Measurements from ENCODE around the gene FCF1.

The FCF1 gene

GRCh38 chr14:74682169-74682952, 30.6 kb upstream of the FCF1 start:
- Histone ChIP-seq H3K27ac (no peak overlapping the region), H3K36me3 (peaks cover 36 to 70% (median 46%) of the 10 kb centered on the region in 3 donors), H3K9me3 (no peaks in the 10 kb centered on the region), H3K4me1 (peaks cover 0 to 2% (median 0%) of the 10 kb centered on the region in 4 donors), H3K4me3 (no peak overlapping the region), H3K27me3 (no peaks in the 10 kb centered on the region)
- TF ChIP-seq CTCF (IDR thresholded peaks at IDR 0.05) = no peak
- intact Hi-C loops (cut with DNase I; ENCODE audit: low total_unique reads) = no loop called here
- no peak for DNase-seq

DNA sequence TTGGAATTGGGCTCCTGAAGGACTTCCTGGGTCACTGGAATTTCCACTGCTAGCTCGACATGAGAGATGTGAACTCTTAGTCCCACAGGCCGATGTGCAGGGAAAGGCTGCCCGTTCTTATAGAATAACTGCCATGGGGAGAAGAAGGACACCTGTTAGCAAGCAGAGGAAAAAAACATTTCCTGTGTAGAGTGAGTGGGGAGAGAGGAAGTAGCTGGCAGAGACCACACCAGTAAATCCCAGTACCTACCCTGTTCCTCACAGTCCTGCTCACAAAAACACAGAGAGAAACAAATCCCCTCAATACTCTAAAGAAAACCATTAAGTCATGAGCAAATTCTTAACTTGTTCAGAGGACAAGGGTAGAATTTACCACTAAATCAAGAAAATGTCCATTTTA, 29.5 kb upstream of the FCF1 start:
- DNase-seq = no peak
- intact Hi-C loops (cut with DNase I; ENCODE audit: low total_unique reads) = no loop called here
- H3K27me3 ChIP-seq = no peaks in the 10 kb centered on the region
- H3K36me3 ChIP-seq = peaks cover 36 to 80% (median 49%) of the 10 kb centered on the region in 3 donors
- no peaks in the 10 kb centered on the region for H3K9me3 ChIP-seq
- no peak for TF ChIP-seq CTCF (IDR thresholded peaks at IDR 0.05)
- no peak overlapping the region for H3K27ac ChIP-seq
- H3K4me1 ChIP-seq = peaks cover 0 to 2% (median 0%) of the 10 kb centered on the region in 4 donors
- no peak overlapping the region for H3K4me3 ChIP-seq

DNA sequence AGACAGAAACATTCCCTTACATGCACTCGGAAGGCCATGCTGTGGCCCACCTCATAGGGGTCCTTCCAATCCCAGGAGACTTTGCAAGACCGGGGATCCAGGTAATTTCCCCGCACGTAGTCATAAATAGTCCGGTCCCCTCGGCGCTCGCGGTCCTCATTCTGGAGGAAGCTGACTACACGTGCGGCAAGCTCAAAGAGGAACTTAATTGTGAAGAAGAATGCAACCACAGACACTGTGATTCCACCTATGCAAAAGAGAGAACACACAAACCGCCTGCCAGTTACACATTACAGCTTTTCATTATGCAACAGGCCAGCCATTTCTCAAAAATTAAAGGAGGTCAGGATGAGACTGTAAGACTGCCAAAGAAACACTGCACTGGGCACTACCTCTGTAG, 28.5 kb upstream of the FCF1 start:
- H3K4me1 ChIP-seq = peaks cover 0 to 2% (median 0%) of the 10 kb centered on the region in 4 donors

DNA sequence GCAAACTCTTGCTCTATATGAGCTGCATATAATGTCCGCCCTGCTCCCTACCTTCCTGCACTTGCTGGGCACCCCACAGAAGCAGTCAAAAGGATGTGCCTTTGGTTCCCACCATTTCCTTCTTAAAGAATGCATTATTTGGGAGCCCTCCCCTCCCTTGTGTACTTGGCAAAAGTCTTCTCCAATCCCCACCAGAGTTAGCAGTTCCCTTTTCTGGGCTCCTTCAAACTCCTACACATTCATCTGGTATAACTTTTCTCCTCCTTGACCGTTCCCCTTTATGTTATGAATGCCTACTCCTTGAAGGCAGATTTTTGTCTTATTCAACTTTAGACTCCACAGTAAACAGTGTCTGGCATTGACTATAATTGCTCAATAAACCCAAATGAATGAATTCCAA, 27.9 kb upstream of the FCF1 start:
- no peaks in the 10 kb centered on the region for H3K27me3 ChIP-seq
- H3K4me3 ChIP-seq = no peak overlapping the region
- DNase-seq = no peak
- H3K9me3 ChIP-seq = no peaks in the 10 kb centered on the region
- H3K36me3 ChIP-seq = peaks cover 36 to 73% (median 53%) of the 10 kb centered on the region in 3 donors
- peaks cover 0 to 2% (median 2%) of the 10 kb centered on the region in 4 donors for H3K4me1 ChIP-seq
- intact Hi-C loops (cut with DNase I; ENCODE audit: low total_unique reads) = no loop called here
- no peak overlapping the region for H3K27ac ChIP-seq
- no peak for TF ChIP-seq CTCF (IDR thresholded peaks at IDR 0.05)

More for the DNA sequence above, 28.5 kb upstream of the FCF1 start:
- H3K36me3 ChIP-seq = peaks cover 36 to 74% (median 53%) of the 10 kb centered on the region in 3 donors
- H3K27ac ChIP-seq = no peak overlapping the region
- intact Hi-C loops (cut with DNase I; ENCODE audit: low total_unique reads) = no loop called here
- H3K4me3 ChIP-seq = no peak overlapping the region
- DNase-seq = no peak
- no peaks in the 10 kb centered on the region for H3K27me3 ChIP-seq
- H3K9me3 ChIP-seq = no peaks in the 10 kb centered on the region
- TF ChIP-seq CTCF (IDR thresholded peaks at IDR 0.05) = no peak

DNA sequence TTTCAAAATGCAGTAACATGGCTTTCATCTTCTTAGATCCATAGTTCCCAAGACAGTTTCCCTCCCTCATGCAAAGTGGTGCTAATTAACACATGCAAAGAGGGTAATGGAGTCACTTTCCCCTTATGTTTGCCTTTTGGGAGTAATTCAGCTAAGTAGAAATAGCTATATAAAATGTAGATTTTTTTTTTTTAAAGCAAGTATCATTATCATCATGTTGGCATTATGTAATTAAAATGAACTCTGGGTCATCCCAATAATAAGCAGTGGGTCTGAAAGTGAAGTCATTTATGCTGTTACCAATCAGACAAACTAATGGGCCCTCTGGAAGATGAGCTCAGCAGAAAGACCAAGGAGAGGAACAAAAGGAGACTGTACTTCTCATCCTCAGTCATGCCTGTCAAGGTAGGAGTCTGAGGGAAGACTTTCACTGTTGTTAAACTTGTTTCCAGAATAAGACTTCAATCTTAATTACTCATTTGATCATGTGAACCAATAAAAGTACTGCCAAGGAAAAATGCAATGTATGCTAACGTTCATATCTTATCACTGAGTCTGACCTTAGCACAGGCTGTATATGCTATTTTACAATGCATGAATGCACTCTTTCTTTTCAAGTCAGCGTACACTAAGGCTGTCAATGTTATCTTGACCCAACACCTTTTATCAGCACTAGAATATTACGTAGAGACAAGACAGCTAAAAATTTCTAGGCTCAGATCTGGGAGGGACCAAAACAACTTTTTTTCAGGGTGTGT, 26.8 kb upstream of the FCF1 start:
- H3K4me1 ChIP-seq = peaks cover 0 to 13% (median 11%) of the 10 kb centered on the region in 4 donors
- H3K27ac ChIP-seq = no peak overlapping the region
- no peaks in the 10 kb centered on the region for H3K9me3 ChIP-seq
- no peak overlapping the region for H3K4me3 ChIP-seq
- peaks cover 36 to 72% (median 52%) of the 10 kb centered on the region in 3 donors for H3K36me3 ChIP-seq
- intact Hi-C loops (cut with DNase I; ENCODE audit: low total_unique reads) = no loop called here
- no peaks in the 10 kb centered on the region for H3K27me3 ChIP-seq
- DNase-seq = no peak
- no peak for TF ChIP-seq CTCF (IDR thresholded peaks at IDR 0.05)

All from tibial artery (tissue), 4 donors.